Left lung (tissue), 10 donors: ENCODE data around the gene FAM240B. TPM values are rescaled to one million over a fixed set of nuclear protein-coding genes. Genes with fewer than 3 reads are reported as not detected.

Experiments
- ATAC-seq: fragments of 200-7000 bp; cut with Tn5 transposase; one replicate; pipeline ENCODE4 v1.9.1; 2020; ENCODE audit warnings: moderate library complexity
- DNase-seq, 4 donors: peaks; one replicate each; pipeline ENCODE4 v3.0.0-alpha.2; 2013 to 2020
- H3K27ac ChIP-seq, 2 donors: fragments of 200-600 bp; sonication (generic) in 1 of 2; one replicate each; pipeline versions ENCODE4 v1.5.0 to v1.8.0; 2020 to 2021
- H3K27me3 ChIP-seq, 2 donors: fragments of 200-600 bp; sonication (generic) in 1 of 2; one replicate each; pipeline versions ENCODE4 v1.5.0 to v1.8.0; 2020 to 2021
- H3K36me3 ChIP-seq, 2 donors: fragments of 200-600 bp; sonication (generic) in 1 of 2; one replicate each; pipeline versions ENCODE4 v1.5.0 to v1.8.0; 2020 to 2021
- H3K4me1 ChIP-seq, 2 donors: fragments of 200-600 bp; one replicate each; pipeline ENCODE4 v1.8.0; 2021
- H3K4me3 ChIP-seq, 2 donors: fragments of 200-600 bp; sonication (generic) in 1 of 2; one replicate each; pipeline versions ENCODE4 v1.5.0 to v1.8.0; 2020 to 2021; ENCODE audit warnings: mild to moderate bottlenecking in 1 of 2
- H3K9me3 ChIP-seq, 2 donors: fragments of 200-600 bp; sonication (generic) in 1 of 2; one replicate each; pipeline versions ENCODE4 v1.5.0 to v1.8.0; 2020 to 2021
- intact Hi-C, 2 donors: fragments of 100-400 bp; cut with DNase I; formaldehyde crosslinking; loops; one replicate each; pipeline versions ENCODE4 v1.11.2 to v1.14.2; 2022
- polyA plus RNA-seq, 6 donors: library from polyadenylated mRNA; unstranded; fragments of 120-200 nt; gene quantifications; one replicate each; pipeline ENCODE4 v1.2.1, GENCODE V29; 2013; ENCODE audit not compliant: insufficient read length in 6 of 6
- total RNA-seq, 2 donors: library from RNA; stranded (reverse); fragmentation: NEBNext Ultra II Directional; extraction: Animal tissue kit (Norgen Biotek cat#: 25700); gene quantifications; one replicate each; pipeline ENCODE4 v1.2.1, GENCODE V29; 2021
- TF ChIP-seq, protein P1 (sequence below), 2 donors: fragments of 200-600 bp; sonication (generic) in 1 of 2; IDR thresholded peaks; one replicate each; pipeline versions ENCODE4 v1.5.0 to v1.8.0; 2021; ENCODE audit warnings: antibody characterized with exemption in 2 of 2
- donor health status: DM: no; HTN: yes; CAD: no.
- donor health status: DM: no; HTN: no; CAD: no.

Gene FAM240B
- total and polyA plus RNA-seq, 8 donors: 0.17 to 0.24 TPM; not detected in 6

DNA sequence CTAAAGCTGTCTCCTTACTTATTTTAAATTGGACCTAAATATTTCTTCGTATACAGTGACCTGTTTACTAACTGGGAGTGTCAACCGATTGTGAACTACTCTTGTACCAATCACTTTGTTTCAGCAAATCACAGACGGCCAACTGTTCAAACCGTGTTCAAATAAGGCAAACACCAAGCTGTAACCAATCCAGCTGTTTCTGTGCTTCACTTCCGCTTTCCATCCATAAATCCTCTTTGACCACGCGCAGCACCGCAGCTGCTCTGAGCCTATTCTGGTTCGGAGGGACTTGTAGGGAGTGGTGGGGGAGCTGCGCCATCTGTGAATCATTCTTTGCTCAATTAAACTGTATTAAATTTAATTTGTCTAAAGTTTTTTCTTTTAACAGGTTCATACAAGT, 4.8 kb upstream of the FAM240B start:
- Histone ChIP-seq H3K27me3 (no peaks in the 10 kb centered on the region), H3K4me3 (no peak overlapping the region), H3K9me3 (no peaks in the 10 kb centered on the region), H3K27ac (no peak overlapping the region), H3K36me3 (no peaks in the 10 kb centered on the region), H3K4me1 (no peaks in the 10 kb centered on the region)
- intact Hi-C loops: no loop called here
- DNase-seq (no peak), ATAC-seq (no peak)
- TF ChIP-seq, protein P1, sequence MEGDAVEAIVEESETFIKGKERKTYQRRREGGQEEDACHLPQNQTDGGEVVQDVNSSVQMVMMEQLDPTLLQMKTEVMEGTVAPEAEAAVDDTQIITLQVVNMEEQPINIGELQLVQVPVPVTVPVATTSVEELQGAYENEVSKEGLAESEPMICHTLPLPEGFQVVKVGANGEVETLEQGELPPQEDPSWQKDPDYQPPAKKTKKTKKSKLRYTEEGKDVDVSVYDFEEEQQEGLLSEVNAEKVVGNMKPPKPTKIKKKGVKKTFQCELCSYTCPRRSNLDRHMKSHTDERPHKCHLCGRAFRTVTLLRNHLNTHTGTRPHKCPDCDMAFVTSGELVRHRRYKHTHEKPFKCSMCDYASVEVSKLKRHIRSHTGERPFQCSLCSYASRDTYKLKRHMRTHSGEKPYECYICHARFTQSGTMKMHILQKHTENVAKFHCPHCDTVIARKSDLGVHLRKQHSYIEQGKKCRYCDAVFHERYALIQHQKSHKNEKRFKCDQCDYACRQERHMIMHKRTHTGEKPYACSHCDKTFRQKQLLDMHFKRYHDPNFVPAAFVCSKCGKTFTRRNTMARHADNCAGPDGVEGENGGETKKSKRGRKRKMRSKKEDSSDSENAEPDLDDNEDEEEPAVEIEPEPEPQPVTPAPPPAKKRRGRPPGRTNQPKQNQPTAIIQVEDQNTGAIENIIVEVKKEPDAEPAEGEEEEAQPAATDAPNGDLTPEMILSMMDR (IDR thresholded peaks at IDR 0.05): no peak

DNA sequence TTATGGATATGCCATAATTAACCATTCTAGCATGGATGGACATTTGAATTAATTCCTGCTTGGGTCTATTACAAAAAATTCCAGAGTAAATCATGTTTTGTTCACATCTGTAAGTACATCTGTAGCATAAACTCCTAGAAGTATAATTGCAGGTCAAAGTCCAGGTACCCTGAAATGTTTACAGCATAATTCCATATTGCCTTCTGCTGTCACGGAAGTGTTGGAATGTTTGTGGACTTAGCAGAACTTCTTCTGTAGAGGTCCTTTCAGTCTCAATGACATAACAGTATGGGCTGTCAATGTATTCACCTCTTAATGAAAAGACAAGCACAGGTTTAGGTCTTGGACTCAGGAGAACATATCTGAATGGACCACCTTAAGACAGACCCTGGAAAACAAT, 1.8 kb downstream of the FAM240B start:
- TF ChIP-seq, protein P1 (IDR thresholded peaks at IDR 0.05): no peak
- Histone ChIP-seq H3K27ac (no peak overlapping the region), H3K4me3 (no peak overlapping the region), H3K27me3 (no peaks in the 10 kb centered on the region), H3K4me1 (no peaks in the 10 kb centered on the region), H3K36me3 (no peaks in the 10 kb centered on the region), H3K9me3 (no peaks in the 10 kb centered on the region)
- intact Hi-C loops: no loop called here
- ATAC-seq (no peak), DNase-seq (no peak)

DNA sequence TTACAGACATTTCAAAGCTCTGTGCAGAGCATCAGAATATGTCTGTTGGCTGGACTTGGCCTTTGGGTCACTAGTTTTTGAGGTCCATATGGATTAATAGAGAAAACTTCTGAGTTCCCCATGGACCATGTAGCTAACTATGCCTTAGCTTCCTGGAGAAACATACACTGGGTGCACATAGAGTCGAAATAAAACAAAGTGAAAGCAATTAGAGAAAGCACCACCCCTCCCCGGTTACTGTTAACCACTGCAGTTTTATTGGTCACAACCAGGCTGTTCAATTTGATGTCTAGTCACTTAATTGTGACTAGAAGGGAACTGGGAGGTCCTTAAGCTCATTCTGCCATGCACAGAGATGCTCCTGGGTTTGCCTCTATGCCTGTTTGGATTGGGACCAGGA, 4.2 kb downstream of the FAM240B start:
- DNase-seq (no peak), ATAC-seq (no peak)
- Histone ChIP-seq H3K4me3 (no peak overlapping the region), H3K9me3 (no peaks in the 10 kb centered on the region), H3K4me1 (no peaks in the 10 kb centered on the region), H3K27me3 (no peaks in the 10 kb centered on the region), H3K27ac (no peak overlapping the region), H3K36me3 (no peaks in the 10 kb centered on the region)
- intact Hi-C loops: no loop called here
- TF ChIP-seq, protein P1 (IDR thresholded peaks at IDR 0.05): no peak

DNA sequence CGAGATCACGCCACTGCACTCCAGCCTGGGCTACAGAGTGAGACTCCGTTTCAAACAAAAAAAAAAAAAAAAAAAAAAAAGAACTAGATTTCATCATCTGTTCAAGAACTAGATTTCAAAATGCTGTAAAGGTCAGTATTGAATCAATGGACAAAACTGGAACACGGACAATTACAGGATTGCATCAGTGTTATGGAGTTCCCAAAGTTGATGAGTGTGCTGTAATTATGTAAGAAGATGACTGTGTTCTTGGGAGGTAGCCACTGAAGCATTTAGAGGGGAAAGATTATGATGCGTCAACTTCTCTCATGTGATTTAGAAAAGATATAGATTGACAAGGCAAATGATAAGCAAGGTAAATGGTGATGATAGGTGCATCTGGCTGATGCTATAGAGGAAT, 6.5 kb downstream of the FAM240B start:
- H3K4me1 ChIP-seq: no peaks in the 10 kb centered on the region
- intact Hi-C loops: no loop called here
- ATAC-seq (peak; percentile 69), DNase-seq (peak in 2 of 4 donors; percentile 18 to 64)
- TF ChIP-seq, protein P1 (IDR thresholded peaks at IDR 0.05): no peak
- H3K36me3 ChIP-seq: no peaks in the 10 kb centered on the region
- H3K27ac ChIP-seq: no peak overlapping the region
- H3K9me3 ChIP-seq: no peaks in the 10 kb centered on the region
- no peak overlapping the region for H3K4me3 ChIP-seq
- peaks cover 0 to 1% of the 10 kb centered on the region in 2 donors for H3K27me3 ChIP-seq

DNA sequence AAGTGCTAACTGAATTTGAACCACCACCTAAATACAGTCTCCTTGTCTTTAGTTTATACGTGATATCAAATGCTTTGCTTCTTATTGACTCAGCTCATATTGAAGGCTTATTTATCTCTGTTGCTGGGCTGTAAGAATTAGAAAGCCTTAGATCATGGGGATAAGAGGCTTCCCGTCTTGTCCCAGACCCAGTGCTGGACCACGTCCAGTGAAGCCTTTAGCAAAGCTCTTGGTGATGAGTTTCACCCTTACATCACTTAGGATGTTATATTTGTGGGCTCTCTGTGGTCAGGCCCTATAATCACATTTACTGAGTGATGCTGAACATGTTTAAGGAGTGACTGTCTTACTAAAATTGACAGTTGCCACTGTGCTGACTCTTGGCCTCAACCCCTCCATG, 11.2 kb downstream of the FAM240B start:
- Histone ChIP-seq H3K9me3 (no peaks in the 10 kb centered on the region), H3K27ac (no peak overlapping the region), H3K4me3 (no peak overlapping the region), H3K27me3 (peaks cover 0 to 31% of the 10 kb centered on the region in 2 donors), H3K4me1 (no peaks in the 10 kb centered on the region), H3K36me3 (no peaks in the 10 kb centered on the region)
- DNase-seq (no peak), ATAC-seq (no peak)
- intact Hi-C loops: no loop called here
- TF ChIP-seq, protein P1 (IDR thresholded peaks at IDR 0.05): no peak
